Measurements from ENCODE around the gene ABHD3.

- TF ChIP-seq, protein P1, sequence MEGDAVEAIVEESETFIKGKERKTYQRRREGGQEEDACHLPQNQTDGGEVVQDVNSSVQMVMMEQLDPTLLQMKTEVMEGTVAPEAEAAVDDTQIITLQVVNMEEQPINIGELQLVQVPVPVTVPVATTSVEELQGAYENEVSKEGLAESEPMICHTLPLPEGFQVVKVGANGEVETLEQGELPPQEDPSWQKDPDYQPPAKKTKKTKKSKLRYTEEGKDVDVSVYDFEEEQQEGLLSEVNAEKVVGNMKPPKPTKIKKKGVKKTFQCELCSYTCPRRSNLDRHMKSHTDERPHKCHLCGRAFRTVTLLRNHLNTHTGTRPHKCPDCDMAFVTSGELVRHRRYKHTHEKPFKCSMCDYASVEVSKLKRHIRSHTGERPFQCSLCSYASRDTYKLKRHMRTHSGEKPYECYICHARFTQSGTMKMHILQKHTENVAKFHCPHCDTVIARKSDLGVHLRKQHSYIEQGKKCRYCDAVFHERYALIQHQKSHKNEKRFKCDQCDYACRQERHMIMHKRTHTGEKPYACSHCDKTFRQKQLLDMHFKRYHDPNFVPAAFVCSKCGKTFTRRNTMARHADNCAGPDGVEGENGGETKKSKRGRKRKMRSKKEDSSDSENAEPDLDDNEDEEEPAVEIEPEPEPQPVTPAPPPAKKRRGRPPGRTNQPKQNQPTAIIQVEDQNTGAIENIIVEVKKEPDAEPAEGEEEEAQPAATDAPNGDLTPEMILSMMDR (IDR thresholded peaks at IDR 0.05), result no peak
- no peak for TF ChIP-seq POLR2A (IDR thresholded peaks at IDR 0.05)
Measured at GRCh38 chr18:21634588-21635199, 69.9 kb downstream of the ABHD3 start.

Data from lower leg skin (tissue), 3 donors.